GM13977 (cell line): Measurements from ENCODE around the gene TEX14.
A peak's percentile ranks its signal among the peaks of the same experiment; 100 is the strongest.

ENCODE experiments used
- DNase-seq: peaks from one replicate; pipeline ENCODE4 v3.0.0; 2012; ENCODE audit warnings: low spot score
- in situ Hi-C: fragments of 300-500 bp; cut with MboI; formaldehyde crosslinking; loops from one replicate; pipeline ENCODE4 v1.12.0; 2022; ENCODE audit warnings: low sequenced_read_pairs, low pct_unique_long_range_greater_than_20kb, mixed read lengths, inconsistent platforms; ENCODE audit not compliant: unreplicated experiment
- TF ChIP-seq, protein P1 (sequence below): IDR thresholded peaks from 2 replicates; pipeline ENCODE4 v1.5.1; 2012; ENCODE audit warnings: mild to moderate bottlenecking, control low read depth; ENCODE audit not compliant: insufficient read depth; ENCODE audit errors: extremely low read depth, missing control alignments

TEX14 gene

DNA sequence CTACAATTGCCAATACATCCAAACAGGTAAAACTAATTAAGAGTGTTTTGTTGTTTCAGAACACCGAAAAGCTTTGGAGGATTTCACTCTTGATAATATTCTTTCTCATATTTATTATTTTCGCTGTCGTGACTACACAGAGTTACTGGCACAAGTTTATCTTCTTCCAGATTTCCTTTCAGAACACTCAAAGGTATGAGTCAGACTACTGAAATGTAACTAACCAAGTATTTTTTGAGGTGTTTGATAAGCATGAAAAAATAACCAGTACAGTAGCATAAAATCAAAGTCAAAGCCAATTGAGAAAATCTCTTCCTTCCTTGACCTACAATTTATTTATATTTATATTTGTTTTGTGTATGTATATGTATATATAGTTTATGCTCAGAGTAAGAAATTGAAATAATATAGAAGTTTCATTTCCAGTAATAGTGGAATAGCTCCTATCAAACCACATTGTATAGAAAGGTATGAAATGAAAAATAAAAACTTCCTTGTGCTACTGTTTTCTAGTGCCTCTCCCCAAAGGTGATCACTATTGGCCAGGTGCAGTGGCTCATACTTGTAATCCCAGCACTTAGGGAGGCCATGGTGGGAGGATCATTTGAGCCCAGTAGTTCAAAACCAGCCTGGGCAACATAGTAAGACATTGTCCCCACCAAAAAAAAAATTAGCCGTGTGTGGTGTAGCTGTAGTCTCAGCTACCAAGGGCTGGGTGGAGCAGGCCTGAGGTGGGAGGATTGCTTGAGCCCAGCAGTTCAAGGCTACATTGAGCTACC is 11.5 kb upstream of the TEX14 start:
- TF ChIP-seq, protein P1, sequence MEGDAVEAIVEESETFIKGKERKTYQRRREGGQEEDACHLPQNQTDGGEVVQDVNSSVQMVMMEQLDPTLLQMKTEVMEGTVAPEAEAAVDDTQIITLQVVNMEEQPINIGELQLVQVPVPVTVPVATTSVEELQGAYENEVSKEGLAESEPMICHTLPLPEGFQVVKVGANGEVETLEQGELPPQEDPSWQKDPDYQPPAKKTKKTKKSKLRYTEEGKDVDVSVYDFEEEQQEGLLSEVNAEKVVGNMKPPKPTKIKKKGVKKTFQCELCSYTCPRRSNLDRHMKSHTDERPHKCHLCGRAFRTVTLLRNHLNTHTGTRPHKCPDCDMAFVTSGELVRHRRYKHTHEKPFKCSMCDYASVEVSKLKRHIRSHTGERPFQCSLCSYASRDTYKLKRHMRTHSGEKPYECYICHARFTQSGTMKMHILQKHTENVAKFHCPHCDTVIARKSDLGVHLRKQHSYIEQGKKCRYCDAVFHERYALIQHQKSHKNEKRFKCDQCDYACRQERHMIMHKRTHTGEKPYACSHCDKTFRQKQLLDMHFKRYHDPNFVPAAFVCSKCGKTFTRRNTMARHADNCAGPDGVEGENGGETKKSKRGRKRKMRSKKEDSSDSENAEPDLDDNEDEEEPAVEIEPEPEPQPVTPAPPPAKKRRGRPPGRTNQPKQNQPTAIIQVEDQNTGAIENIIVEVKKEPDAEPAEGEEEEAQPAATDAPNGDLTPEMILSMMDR, result no peak
- no peak for DNase-seq
- in situ Hi-C loops, result no loop called here

DNA sequence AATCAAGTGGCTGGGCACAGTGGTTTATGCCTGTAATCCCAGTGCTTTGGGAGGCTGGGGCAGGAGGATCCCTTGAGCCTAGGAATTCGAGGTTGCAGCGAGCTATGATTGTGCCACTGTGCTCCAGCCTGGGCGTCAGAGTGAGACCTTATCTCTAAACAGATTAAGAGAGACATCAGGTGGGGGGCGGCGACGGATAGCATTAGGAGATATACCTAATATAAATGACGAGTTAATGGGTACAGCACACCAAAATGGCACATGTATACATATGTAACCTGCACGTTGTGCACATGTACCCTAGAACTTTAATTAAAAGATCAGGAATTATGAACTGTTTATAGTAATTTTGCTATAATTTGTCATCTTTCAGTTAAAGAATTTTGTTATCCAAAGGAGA is 10.9 kb upstream of the TEX14 start:
- no peak for DNase-seq
- in situ Hi-C loops, result no loop called here
- TF ChIP-seq, protein P1, result no peak

DNA sequence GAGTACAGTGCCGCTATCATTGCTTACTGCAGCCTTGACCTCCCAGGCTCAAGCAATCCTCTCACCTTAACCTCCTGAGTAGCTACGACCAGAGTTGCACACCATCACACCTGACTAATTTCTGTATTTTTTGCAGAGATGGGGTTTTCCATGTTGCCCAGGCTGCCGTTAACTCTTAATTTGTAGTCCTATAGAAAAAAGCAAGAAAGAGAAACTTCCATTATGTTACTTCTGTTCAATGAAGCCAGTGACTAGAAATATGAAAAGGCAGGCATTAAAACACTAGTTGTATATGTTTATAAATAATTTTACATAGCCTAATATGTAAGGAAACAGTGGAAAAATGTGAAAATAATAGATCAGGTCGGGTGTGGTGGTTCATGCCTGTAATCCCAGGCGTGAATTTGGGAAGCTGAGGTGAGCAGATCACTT is 10.2 kb upstream of the TEX14 start:
- TF ChIP-seq, protein P1, result no peak
- in situ Hi-C loops, result no loop called here
- DNase-seq, result peak; percentile 29

DNA sequence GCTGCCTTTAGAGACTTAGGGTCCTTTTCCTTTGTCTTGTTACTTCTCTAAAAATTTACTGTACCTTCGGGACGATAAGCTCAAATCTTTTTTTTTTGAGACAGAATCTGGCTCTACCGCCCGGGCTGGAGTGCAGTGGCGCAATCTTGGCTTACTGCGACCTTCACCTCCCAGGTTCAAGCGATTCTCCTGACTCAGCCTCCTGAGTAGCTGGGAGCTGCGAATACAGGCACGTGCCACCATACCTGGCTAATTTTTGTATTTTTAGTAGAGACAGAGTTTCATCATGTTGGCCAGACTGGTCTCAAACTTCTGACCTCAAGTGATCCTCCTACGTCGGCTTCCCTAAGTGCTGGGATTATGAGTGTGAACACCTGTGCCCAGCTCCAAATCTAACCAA is 7.9 kb upstream of the TEX14 start:
- no peak for DNase-seq
- TF ChIP-seq, protein P1, result no peak
- in situ Hi-C loops, result no loop called here

DNA sequence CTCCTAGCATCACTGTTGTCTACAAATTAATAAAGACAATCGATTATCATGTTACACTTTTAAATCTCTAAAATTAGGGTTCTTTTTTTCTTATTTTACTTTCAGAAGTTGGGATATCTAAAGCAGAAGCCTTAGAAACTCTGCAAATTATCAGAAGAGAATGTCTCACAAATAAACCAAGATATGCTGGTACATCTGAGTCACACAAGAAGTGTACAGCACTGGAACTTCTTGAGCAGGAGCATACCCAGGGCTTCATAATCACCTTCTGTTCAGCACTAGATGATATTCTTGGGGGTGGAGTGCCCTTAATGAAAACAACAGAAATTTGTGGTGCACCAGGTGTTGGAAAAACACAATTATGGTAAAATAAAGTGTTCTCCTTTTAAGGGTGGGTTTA is 3.0 kb upstream of the TEX14 start:
- TF ChIP-seq, protein P1, result no peak

DNA sequence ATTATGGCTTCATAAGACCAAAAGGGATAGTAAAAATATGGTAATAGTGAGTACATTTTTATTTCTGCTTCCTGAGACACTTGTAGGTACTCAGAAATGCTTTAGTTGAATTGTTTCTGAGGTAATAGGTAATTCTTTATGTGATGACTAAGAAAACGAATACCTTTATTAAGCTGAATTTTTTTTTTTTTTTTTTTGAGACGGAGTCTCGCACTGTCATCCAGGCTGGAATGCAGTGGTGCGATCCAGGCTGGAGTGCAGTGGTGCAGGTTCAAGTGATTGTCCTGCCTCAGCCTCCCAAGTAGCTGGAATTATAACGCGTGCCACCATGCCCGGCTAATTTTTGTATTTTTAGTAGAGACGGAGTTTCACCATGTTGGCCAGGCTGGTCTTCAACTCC is 2.5 kb upstream of the TEX14 start:
- TF ChIP-seq, protein P1, result no peak
- no peak for DNase-seq
- in situ Hi-C loops, result no loop called here

More for the DNA sequence above, 3.0 kb upstream of the TEX14 start:
- no peak for DNase-seq
- in situ Hi-C loops, result no loop called here
